ENCODE data around the gene C17orf114.

C17orf114 gene

DNA sequence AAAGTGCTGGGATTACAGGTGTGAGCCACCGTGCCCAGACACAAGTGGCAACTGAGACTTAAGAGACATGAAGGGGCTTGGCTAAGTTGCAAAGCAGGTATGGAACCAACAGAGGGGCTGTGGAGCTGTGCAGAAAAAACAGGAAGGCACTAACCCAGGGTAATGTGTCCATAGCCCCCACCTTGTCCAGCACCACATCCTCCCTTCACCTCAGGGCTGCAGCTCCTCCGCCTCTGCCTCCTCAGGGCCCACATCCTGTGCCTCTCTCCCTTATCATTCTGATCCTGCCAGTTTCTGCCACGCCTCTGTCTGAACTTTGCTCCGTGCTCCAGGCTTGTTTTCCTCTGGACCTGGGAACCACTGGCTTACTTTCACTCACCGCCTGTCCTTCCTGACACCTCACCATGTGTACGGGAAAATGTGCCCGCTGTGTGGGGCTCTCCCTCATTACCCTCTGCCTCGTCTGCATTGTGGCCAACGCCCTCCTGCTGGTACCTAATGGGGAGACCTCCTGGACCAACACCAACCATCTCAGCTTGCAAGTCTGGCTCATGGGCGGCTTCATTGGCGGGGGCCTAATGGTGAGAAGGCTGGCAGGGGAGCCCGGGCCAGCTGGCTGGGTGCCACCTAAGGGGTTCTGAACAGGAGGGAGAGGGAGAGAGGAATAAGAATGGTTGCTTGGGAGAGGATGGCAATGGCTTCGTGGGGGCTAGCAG, 30.5 kb downstream of the C17orf114 start, which contains the start of gene TM4SF5:
Gene TM4SF5, plus strand, starts transcription at position 368 of the 716 bp plus-strand sequence. Its CDS starts 37 bp downstream, at position 405.
- peaks cover 30% of the 10 kb centered on the region for H3K27me3 ChIP-seq (ENCODE audit: control insufficient read depth, insufficient read depth, low read length)
- no peak within 1 kb of the TSS for H4K91ac ChIP-seq (ENCODE audit: insufficient read depth, low read depth, low read length)
- H3K9ac ChIP-seq (ENCODE audit: low read depth, low read length), result no peak within 1 kb of the TSS
- H2BK120ac ChIP-seq (ENCODE audit: low read depth, low read length), result no peak within 1 kb of the TSS
- H3K4me3 ChIP-seq (ENCODE audit: insufficient read depth, low read depth, low read length), result no peak within 1 kb of the TSS
- no peak within 1 kb of the TSS for H3K23ac ChIP-seq (ENCODE audit: low read depth, low read length)
- H2BK15ac ChIP-seq (ENCODE audit: low read depth, low read length), result no peak within 1 kb of the TSS
- no peak within 1 kb of the TSS for H2BK5ac ChIP-seq (ENCODE audit: low read depth, low read length, poor library complexity, severe bottlenecking)
- H3K36me3 ChIP-seq (ENCODE audit: control insufficient read depth, insufficient read depth, low read length), result no peaks in the 10 kb centered on the region
- TF ChIP-seq RCOR1 (IDR thresholded peaks at IDR 0.05; ENCODE audit: insufficient replicate concordance, low read length) (no peak), NFE2L2 (IDR thresholded peaks at IDR 0.05; ENCODE audit: low read depth, low read length) (no peak), CHD1 (IDR thresholded peaks at IDR 0.05; ENCODE audit: low read depth, low read length) (no peak), FOS (IDR thresholded peaks at IDR 0.05; ENCODE audit: low read depth, low read length) (no peak), ELK1 (IDR thresholded peaks at IDR 0.05; ENCODE audit: borderline replicate concordance, low read depth, low read length) (no peak), CEBPB (IDR thresholded peaks at IDR 0.05; ENCODE audit: low read depth, low read length) (no peak), MXI1 (IDR thresholded peaks at IDR 0.05; ENCODE audit: borderline replicate concordance, low read depth, low read length) (no peak), MAFK (IDR thresholded peaks at IDR 0.05; ENCODE audit: low read depth, low read length) (no peak), MAZ (IDR thresholded peaks at IDR 0.05; ENCODE audit: borderline replicate concordance, low read depth, low read length) (no peak), USF2 (IDR thresholded peaks at IDR 0.05; ENCODE audit: low read depth, low read length) (no peak), RAD21 (IDR thresholded peaks at IDR 0.05; ENCODE audit: low read length) (no peak), SMC3 (IDR thresholded peaks at IDR 0.05; ENCODE audit: low read depth, low read length) (no peak), RFX5 (IDR thresholded peaks at IDR 0.05; ENCODE audit: low read depth, low read length) (no peak), POLR2A (IDR thresholded peaks at IDR 0.05; ENCODE audit: low read depth, low read length) (no peak), BHLHE40 (IDR thresholded peaks at IDR 0.05; ENCODE audit: low read depth, low read length) (no peak)
- TF ChIP-seq, protein P1, sequence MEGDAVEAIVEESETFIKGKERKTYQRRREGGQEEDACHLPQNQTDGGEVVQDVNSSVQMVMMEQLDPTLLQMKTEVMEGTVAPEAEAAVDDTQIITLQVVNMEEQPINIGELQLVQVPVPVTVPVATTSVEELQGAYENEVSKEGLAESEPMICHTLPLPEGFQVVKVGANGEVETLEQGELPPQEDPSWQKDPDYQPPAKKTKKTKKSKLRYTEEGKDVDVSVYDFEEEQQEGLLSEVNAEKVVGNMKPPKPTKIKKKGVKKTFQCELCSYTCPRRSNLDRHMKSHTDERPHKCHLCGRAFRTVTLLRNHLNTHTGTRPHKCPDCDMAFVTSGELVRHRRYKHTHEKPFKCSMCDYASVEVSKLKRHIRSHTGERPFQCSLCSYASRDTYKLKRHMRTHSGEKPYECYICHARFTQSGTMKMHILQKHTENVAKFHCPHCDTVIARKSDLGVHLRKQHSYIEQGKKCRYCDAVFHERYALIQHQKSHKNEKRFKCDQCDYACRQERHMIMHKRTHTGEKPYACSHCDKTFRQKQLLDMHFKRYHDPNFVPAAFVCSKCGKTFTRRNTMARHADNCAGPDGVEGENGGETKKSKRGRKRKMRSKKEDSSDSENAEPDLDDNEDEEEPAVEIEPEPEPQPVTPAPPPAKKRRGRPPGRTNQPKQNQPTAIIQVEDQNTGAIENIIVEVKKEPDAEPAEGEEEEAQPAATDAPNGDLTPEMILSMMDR (conservative IDR thresholded peaks at IDR 0.05; ENCODE audit: low read depth, low read length), result no peak
- no peak within 1 kb of the TSS for H3K14ac ChIP-seq (replicated peaks; ENCODE audit: low read depth, low read length)
- H4K8ac ChIP-seq (ENCODE audit: low read depth in 2 of 2, low read length in 2 of 2), result no peak within 1 kb of the TSS
- no peak within 1 kb of the TSS for H3K4me2 ChIP-seq (ENCODE audit: low read depth, low read length)
- no TSS peak for BruUV-seq (replicated peaks)
- ATAC-seq (ENCODE audit: low read depth) (no peak), DNase-seq (no peak)
- no peak within 1 kb of the TSS for H2BK20ac ChIP-seq (ENCODE audit: low read depth, low read length)
- in situ Hi-C loops (cut with MboI; ENCODE audit: low sequenced_read_pairs) (no loop called here), intact Hi-C loops (cut with micrococcal nuclease) (loop anchor here (2.0 kb wide), 1 partner anchor 41 kb away; the partner anchor contains the start of gene MED11), dilution Hi-C loops (cut with HindIII; ENCODE audit: low sequenced_read_pairs, unreplicated experiment) (no loop called here)
- H3K9me1 ChIP-seq (ENCODE audit: insufficient read depth, low read length), result no peaks in the 10 kb centered on the region
- no peak within 1 kb of the TSS for H3K27ac ChIP-seq (ENCODE audit: insufficient read depth, low read length)
- no peaks in the 10 kb centered on the region for H3K79me1 ChIP-seq (ENCODE audit: low read depth in 1 of 2, low read length in 2 of 2)
- H3K9me3 ChIP-seq (ENCODE audit: control insufficient read depth, insufficient read depth, low read length), result no peaks in the 10 kb centered on the region
- no peaks in the 10 kb centered on the region for H3K4me1 ChIP-seq (ENCODE audit: control insufficient read depth, insufficient read depth, low read length)
- H4K5ac ChIP-seq (ENCODE audit: low read depth, low read length), result no peak within 1 kb of the TSS
- H2AFZ ChIP-seq (replicated peaks; ENCODE audit: low read length, poor library complexity), result peak within 1 kb of the TSS; percentile 43
- no peaks in the 10 kb centered on the region; the same call in 1 of the 2 replicates for H4K20me1 ChIP-seq (ENCODE audit: insufficient read depth, low read length)
- WGBS, 2 experiments (ENCODE audit: extremely low coverage in 2 of 2, insufficient read length in 1 of 2), result 60% methylated on average over 6 of the region's 13 CpGs; no CpG with 5 or more reads in 1 of the 2 experiments
- H2AK9ac ChIP-seq (replicated peaks; ENCODE audit: low read depth, low read length, poor library complexity), result peak within 1 kb of the TSS; percentile 82
- POLR2A ChIA-PET (ENCODE audit: unreplicated experiment), result no interaction called here
- no peak within 1 kb of the TSS for H3K56ac ChIP-seq (ENCODE audit: extremely low read depth, insufficient read depth, low read length)
- CTCF ChIA-PET, result no interaction called here
- H3K18ac ChIP-seq (ENCODE audit: low read depth, low read length), result no peak within 1 kb of the TSS
- H3K4ac ChIP-seq (ENCODE audit: low read depth, low read length), result no peak within 1 kb of the TSS
- H2AK5ac ChIP-seq (ENCODE audit: low read depth, low read length), result no peak within 1 kb of the TSS
